ENCODE measurements around the gene KCNK17. TPM values are rescaled to one million over a fixed set of nuclear protein-coding genes. Genes with fewer than 3 reads are reported as not detected.

The KCNK17 gene
- total RNA-seq, 2 donors from 2014 or later, result 0.51 to 0.64 TPM

DNA sequence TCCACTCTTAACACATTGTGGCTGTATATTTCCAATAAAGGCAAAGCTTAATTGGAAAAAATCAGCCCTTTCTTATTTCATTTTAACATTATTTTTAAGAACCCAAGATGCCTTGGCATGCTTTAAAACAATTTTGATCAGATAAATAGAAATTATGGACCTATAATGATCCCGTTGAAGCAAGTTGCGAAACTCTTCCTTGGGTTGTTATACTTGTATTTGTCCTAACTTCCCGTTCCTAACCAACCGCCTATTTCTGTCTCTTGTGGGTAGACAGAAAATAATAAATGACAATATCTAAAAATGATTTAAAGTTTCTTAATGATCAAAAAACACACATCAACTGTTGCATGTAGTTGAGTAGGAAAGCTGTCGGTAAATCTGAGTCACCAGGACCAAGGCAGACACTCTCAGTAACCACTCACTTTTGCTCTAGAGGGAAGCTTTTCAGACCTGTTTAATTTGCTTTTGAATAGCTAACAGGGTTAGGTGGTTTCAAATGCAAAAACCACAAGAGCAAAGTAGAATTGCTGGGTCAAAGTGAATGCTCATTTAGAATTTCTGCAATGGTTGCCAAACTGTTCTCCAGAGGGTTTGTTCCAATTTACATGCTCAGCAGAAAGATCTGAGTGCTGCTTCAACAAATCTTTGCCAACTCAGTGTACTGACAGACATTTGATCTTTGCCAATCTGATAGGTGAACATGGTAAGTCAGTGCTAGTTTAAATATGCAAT lies 50.7 kb downstream of the KCNK17 start:
- TF ChIP-seq, protein P1, sequence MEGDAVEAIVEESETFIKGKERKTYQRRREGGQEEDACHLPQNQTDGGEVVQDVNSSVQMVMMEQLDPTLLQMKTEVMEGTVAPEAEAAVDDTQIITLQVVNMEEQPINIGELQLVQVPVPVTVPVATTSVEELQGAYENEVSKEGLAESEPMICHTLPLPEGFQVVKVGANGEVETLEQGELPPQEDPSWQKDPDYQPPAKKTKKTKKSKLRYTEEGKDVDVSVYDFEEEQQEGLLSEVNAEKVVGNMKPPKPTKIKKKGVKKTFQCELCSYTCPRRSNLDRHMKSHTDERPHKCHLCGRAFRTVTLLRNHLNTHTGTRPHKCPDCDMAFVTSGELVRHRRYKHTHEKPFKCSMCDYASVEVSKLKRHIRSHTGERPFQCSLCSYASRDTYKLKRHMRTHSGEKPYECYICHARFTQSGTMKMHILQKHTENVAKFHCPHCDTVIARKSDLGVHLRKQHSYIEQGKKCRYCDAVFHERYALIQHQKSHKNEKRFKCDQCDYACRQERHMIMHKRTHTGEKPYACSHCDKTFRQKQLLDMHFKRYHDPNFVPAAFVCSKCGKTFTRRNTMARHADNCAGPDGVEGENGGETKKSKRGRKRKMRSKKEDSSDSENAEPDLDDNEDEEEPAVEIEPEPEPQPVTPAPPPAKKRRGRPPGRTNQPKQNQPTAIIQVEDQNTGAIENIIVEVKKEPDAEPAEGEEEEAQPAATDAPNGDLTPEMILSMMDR (IDR thresholded peaks at IDR 0.05), result no peak
- TF ChIP-seq POLR2A (IDR thresholded peaks at IDR 0.05) (no peak), POLR2AphosphoS5 (IDR thresholded peaks at IDR 0.05) (peak; percentile 35)
- Histone ChIP-seq H3K4me1 (replicated peaks) (peaks cover 7% of the 10 kb centered on the region), H3K27me3 (replicated peaks; ENCODE audit: insufficient read depth) (no peaks in the 10 kb centered on the region), H3K27ac (no peak overlapping the region), H3K9me3 (no peaks in the 10 kb centered on the region), H3K36me3 (no peaks in the 10 kb centered on the region), H3K4me3 (no peak overlapping the region)
- intact Hi-C loops (cut with DNase I), result no loop called here
- peak; percentile 16 for DNase-seq (ENCODE audit: low spot score)
- WGBS, result 22% methylated on average over 5 of the region's 5 CpGs

DNA sequence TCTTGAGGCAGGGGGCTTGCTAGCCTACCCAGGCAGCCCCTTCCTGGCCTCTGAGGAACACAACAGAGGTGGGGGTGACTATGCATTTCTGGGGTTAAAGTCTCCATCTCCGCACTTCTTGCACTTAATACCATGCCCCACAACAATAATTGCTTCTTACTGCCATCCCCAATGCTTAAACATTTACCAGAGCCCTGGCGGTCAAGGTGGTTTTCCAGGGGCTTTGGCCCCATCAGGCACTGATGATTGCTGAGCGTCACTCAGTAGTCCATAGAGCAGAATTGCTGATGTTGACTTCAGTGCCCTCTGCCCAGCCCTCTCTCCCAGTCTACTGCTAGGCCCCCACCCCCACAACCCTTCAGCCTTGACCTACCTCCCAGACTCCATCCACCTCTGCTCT lies 52.5 kb downstream of the KCNK17 start:
- intact Hi-C loops (cut with DNase I), result no loop called here
- WGBS, result 98% methylated on average over 3 of the region's 3 CpGs
- H3K27me3 ChIP-seq (replicated peaks; ENCODE audit: insufficient read depth), result no peaks in the 10 kb centered on the region
- H3K4me1 ChIP-seq (replicated peaks), result peaks cover 6% of the 10 kb centered on the region
- no peak overlapping the region for H3K4me3 ChIP-seq
- TF ChIP-seq, protein P1 (IDR thresholded peaks at IDR 0.05), result no peak
- TF ChIP-seq POLR2A (IDR thresholded peaks at IDR 0.05) (no peak), POLR2AphosphoS5 (IDR thresholded peaks at IDR 0.05) (no peak)
- DNase-seq (ENCODE audit: low spot score), result no peak
- H3K9me3 ChIP-seq, result no peaks in the 10 kb centered on the region
- H3K27ac ChIP-seq, result no peak overlapping the region
- no peaks in the 10 kb centered on the region for H3K36me3 ChIP-seq

DNA sequence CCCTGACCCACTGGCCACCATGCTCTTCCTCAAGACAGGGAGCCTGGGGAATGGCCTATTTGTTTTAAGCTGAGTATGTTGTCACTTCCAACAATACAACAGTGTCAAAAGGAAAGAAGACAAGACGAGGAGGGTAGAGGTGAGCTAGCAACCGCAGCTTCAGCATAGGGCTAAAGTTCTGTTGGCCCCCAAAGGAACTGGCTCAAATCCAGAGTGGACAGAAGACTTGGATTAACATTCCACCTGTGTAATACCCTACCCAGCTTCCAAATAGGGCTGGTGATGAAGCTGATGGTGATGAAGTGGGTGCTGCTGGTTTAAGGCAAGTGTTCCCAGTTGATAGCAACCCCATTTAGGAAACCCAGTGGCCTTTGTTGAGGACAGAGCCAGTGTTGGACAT lies 53.3 kb downstream of the KCNK17 start:
- H3K27ac ChIP-seq, result no peak overlapping the region
- no peak for DNase-seq (ENCODE audit: low spot score)
- no peaks in the 10 kb centered on the region for H3K9me3 ChIP-seq
- TF ChIP-seq POLR2A (IDR thresholded peaks at IDR 0.05) (no peak), POLR2AphosphoS5 (IDR thresholded peaks at IDR 0.05) (no peak)
- TF ChIP-seq, protein P1 (IDR thresholded peaks at IDR 0.05), result no peak
- 92% methylated on average over 2 of the region's 2 CpGs for WGBS
- H3K4me1 ChIP-seq (replicated peaks), result no peaks in the 10 kb centered on the region
- no peaks in the 10 kb centered on the region for H3K27me3 ChIP-seq (replicated peaks; ENCODE audit: insufficient read depth)
- intact Hi-C loops (cut with DNase I), result no loop called here
- H3K36me3 ChIP-seq, result no peaks in the 10 kb centered on the region
- no peak overlapping the region for H3K4me3 ChIP-seq

DNA sequence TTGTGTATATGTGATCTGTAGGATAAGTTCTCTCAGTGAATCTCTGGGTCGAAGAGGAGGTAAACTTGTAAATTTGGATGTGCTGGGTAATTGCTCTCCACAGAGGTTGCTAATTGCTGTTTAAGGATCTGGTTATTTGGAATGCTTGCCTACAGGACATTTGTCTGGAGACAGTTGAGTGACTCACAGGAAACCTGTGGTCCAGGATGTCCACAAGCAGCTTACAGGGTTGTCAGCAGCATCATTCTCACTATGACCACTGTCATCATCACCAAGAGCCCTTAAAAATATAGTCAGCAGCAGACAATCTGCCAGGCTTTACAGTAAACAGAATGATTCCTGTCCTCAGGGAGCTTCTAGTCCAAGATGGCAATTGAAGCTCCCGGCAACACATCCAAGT lies 53.8 kb downstream of the KCNK17 start:
- H3K27me3 ChIP-seq (replicated peaks; ENCODE audit: insufficient read depth), result no peaks in the 10 kb centered on the region
- H3K9me3 ChIP-seq, result no peaks in the 10 kb centered on the region
- no peak for DNase-seq (ENCODE audit: low spot score)
- H3K36me3 ChIP-seq, result no peaks in the 10 kb centered on the region
- H3K4me1 ChIP-seq (replicated peaks), result no peaks in the 10 kb centered on the region
- 82% methylated on average over 2 of the region's 2 CpGs for WGBS
- H3K4me3 ChIP-seq, result no peak overlapping the region
- H3K27ac ChIP-seq, result no peak overlapping the region
- TF ChIP-seq, protein P1 (IDR thresholded peaks at IDR 0.05), result no peak
- TF ChIP-seq POLR2AphosphoS5 (IDR thresholded peaks at IDR 0.05), result no peak
- no peak for TF ChIP-seq POLR2A (IDR thresholded peaks at IDR 0.05)
- intact Hi-C loops (cut with DNase I), result no loop called here

DNA sequence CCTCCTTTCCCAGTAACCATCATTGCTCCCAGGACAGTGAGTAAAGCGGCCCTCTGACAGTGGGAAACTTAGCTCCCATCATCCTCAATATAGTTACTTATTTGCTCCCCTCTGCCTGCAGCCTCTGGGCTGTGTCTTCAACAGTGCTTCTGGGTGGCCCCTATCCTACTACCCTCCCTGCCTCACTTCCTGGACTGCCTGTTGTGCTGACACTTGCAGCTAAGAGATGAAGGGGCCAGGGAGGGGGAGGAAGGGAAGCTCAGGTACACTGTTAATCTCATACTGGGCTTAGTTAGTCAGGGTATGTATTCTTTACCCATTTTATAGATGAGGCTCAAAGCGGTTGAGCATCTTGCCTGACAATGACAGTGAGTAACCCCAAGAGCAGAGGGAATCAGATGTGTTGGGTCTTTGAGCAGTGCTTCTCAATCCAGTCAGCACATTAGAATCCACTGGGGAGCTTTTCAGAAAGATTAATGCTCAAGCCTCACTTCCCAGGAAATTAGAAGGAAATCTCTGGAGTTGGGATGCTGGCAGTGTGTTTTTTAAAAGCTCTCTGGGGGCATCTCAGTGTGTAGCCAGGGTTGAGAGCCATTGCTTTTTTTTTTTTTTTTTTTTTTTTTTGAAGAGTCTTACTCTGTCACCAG lies 57.8 kb downstream of the KCNK17 start:
- no peaks in the 10 kb centered on the region for H3K27me3 ChIP-seq (replicated peaks; ENCODE audit: insufficient read depth)
- no peaks in the 10 kb centered on the region for H3K9me3 ChIP-seq
- no peaks in the 10 kb centered on the region for H3K36me3 ChIP-seq
- H3K4me1 ChIP-seq (replicated peaks), result no peaks in the 10 kb centered on the region
- no peak overlapping the region for H3K27ac ChIP-seq
- no peak for TF ChIP-seq POLR2A (IDR thresholded peaks at IDR 0.05)
- no peak overlapping the region for H3K4me3 ChIP-seq
- intact Hi-C loops (cut with DNase I), result no loop called here
- 67% methylated on average over 2 of the region's 2 CpGs for WGBS
- DNase-seq (ENCODE audit: low spot score), result no peak
